ENCODE results near the gene CAMKK2.

Gene CAMKK2

DNA sequence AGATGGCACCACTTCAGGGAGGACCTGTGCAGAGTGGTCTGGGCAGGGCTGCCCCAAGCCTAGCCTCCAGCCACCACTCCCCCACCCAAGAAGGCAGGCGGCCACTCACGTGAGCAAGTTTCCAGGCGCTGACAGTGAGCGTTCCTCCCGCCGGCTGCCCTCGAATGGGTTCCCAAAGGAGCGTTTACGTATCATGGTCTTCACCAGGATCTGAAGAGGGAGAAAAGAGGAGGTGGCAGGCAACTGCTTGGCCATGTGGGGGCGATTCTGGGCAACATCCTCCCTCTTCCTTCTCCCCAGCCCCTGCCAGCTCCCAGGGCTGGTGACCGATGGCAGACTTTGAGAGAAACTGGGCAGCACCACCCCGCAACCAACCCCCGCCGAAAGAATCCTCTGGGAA, 51.5 kb downstream of the CAMKK2 start:
- Histone ChIP-seq H3F3A (ENCODE audit: low read depth) (no peaks in the 10 kb centered on the region), H4K20me1 (ENCODE audit: insufficient read depth, low read length, poor library complexity, severe bottlenecking) (no peaks in the 10 kb centered on the region), H3K4me1 (ENCODE audit: insufficient read depth, low read length, poor library complexity, severe bottlenecking) (peaks cover 18% of the 10 kb centered on the region), H3K9me2 (replicated peaks; ENCODE audit: low read depth, low read length) (no peaks in the 10 kb centered on the region), H3K36me3 (ENCODE audit: insufficient read depth, low read length) (peaks cover 8% of the 10 kb centered on the region; the same call in 1 of the 2 replicates), H2AFZ (ENCODE audit: low read length) (no peak overlapping the region), H3K27me3 (ENCODE audit: insufficient read depth, low read length, poor library complexity, severe bottlenecking) (no peaks in the 10 kb centered on the region), H3K79me2 (ENCODE audit: insufficient read depth, low read length) (no peaks in the 10 kb centered on the region), H3K9ac (ENCODE audit: low read depth, low read length, poor library complexity, severe bottlenecking) (no peak overlapping the region), H3K4me3 (ENCODE audit: low read length, poor library complexity, severe bottlenecking) (no peak overlapping the region), H3K4me2 (ENCODE audit: low read depth, low read length, poor library complexity, severe bottlenecking) (no peak overlapping the region), H3K9me3 (ENCODE audit: insufficient read depth, low read depth, low read length) (no peaks in the 10 kb centered on the region)
- TF ChIP-seq, protein P1, sequence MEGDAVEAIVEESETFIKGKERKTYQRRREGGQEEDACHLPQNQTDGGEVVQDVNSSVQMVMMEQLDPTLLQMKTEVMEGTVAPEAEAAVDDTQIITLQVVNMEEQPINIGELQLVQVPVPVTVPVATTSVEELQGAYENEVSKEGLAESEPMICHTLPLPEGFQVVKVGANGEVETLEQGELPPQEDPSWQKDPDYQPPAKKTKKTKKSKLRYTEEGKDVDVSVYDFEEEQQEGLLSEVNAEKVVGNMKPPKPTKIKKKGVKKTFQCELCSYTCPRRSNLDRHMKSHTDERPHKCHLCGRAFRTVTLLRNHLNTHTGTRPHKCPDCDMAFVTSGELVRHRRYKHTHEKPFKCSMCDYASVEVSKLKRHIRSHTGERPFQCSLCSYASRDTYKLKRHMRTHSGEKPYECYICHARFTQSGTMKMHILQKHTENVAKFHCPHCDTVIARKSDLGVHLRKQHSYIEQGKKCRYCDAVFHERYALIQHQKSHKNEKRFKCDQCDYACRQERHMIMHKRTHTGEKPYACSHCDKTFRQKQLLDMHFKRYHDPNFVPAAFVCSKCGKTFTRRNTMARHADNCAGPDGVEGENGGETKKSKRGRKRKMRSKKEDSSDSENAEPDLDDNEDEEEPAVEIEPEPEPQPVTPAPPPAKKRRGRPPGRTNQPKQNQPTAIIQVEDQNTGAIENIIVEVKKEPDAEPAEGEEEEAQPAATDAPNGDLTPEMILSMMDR (conservative IDR thresholded peaks at IDR 0.05; ENCODE audit: low read length): no peak

DNA sequence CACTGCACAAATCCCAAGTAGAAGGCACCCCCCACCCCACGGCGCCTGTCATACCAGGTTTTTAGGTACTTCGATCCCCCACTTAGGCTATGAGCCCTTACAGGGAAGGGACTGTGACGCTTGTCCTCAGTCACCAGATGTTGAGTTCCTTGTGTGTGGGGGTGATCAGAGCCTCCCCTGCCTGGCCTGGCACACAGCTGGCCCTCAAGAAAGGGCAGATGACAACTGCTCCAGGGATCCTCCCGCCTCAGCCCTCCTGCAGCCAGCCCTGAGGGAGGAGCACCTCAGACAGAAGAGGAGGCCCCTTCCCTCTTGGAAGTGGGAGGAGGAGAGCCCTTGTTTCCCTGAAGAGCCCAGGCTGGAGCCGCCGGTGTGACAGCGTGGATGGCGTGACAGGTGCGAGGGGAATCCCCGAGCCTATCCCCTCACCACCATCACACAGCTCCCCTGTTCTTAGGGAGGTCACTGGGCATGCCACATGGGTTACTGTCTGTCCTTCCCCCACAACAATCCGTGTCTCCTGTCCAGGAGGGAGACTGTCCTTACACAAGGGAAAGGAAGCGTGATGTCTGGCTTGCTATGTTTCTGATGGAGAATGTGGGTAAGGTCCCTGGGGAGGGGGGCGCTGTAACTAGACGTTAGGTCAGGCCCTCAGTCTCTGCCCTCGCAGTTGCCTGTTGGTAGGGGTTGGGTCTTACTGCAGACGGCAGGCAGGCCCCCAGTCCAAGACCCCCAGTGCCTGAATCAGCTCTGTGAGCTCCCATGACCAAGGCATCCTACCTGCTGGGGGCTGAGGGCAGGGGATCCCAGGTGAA, 55.1 kb downstream of the CAMKK2 start:
- no peaks in the 10 kb centered on the region for H3K9me2 ChIP-seq (replicated peaks; ENCODE audit: low read depth, low read length)
- H3K79me2 ChIP-seq (ENCODE audit: insufficient read depth, low read length): no peaks in the 10 kb centered on the region
- no peaks in the 10 kb centered on the region for H4K20me1 ChIP-seq (ENCODE audit: insufficient read depth, low read length, poor library complexity, severe bottlenecking)
- peak overlapping the region; percentile 80 for H3K4me2 ChIP-seq (ENCODE audit: low read depth, low read length, poor library complexity, severe bottlenecking)
- H3K4me1 ChIP-seq (ENCODE audit: insufficient read depth, low read length, poor library complexity, severe bottlenecking): peaks cover 40% of the 10 kb centered on the region
- TF ChIP-seq, protein P1 (conservative IDR thresholded peaks at IDR 0.05; ENCODE audit: low read length): no peak
- TF ChIP-seq EZH2phosphoT487 (IDR thresholded peaks at IDR 0.05; ENCODE audit: borderline replicate concordance): no peak
- no peaks in the 10 kb centered on the region for H3K36me3 ChIP-seq (ENCODE audit: insufficient read depth, low read length)
- H3F3A ChIP-seq (ENCODE audit: low read depth): no peaks in the 10 kb centered on the region
- no peak overlapping the region for H3K4me3 ChIP-seq (ENCODE audit: low read length, poor library complexity, severe bottlenecking)
- peak overlapping the region; percentile 76 for H3K9ac ChIP-seq (ENCODE audit: low read depth, low read length, poor library complexity, severe bottlenecking)
- H3K27me3 ChIP-seq (ENCODE audit: insufficient read depth, low read length, poor library complexity, severe bottlenecking): no peaks in the 10 kb centered on the region
- H2AFZ ChIP-seq (ENCODE audit: low read length): no peak overlapping the region
- H3K9me3 ChIP-seq (ENCODE audit: insufficient read depth, low read depth, low read length): no peaks in the 10 kb centered on the region

DNA sequence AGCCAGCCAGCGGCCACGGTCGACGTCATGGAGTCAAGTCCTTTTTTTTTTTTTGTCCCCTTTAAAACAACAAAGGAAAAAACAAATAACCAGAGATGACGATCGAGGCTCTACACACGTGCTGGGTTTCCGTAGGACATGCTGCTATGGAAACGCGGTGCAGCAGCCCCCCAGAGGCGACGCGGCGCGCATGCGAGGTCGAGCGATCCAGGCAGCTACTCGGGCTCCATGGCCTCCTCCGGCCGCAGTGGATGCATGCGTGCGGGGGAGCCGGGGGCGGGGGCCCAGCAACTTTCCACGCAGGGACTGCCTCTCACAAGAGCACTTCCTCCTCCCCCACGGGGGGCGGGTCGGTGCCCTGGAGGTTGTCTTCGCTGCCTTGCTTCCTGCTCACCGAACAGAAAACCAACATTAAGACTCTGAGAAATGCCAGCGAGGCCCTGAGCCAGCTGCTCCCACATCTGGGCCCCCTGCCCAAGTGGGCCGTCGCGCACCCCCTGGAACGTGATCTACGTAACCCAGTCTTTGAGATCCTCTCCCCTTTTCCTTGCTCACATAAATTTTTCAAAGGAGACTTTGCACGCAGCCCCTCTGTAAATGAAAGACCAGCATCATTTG, 55.9 kb downstream of the CAMKK2 start:
- no peaks in the 10 kb centered on the region for H4K20me1 ChIP-seq (ENCODE audit: insufficient read depth, low read length, poor library complexity, severe bottlenecking)
- H3K9ac ChIP-seq (ENCODE audit: low read depth, low read length, poor library complexity, severe bottlenecking): peak overlapping the region; percentile 76
- H3K9me2 ChIP-seq (replicated peaks; ENCODE audit: low read depth, low read length): no peaks in the 10 kb centered on the region
- peak overlapping the region; percentile 80 for H3K4me2 ChIP-seq (ENCODE audit: low read depth, low read length, poor library complexity, severe bottlenecking)
- no peaks in the 10 kb centered on the region for H3K36me3 ChIP-seq (ENCODE audit: insufficient read depth, low read length)
- H3K4me1 ChIP-seq (ENCODE audit: insufficient read depth, low read length, poor library complexity, severe bottlenecking): peaks cover 40% of the 10 kb centered on the region
- H3K9me3 ChIP-seq (ENCODE audit: insufficient read depth, low read depth, low read length): no peaks in the 10 kb centered on the region
- H3K79me2 ChIP-seq (ENCODE audit: insufficient read depth, low read length): no peaks in the 10 kb centered on the region
- H3K4me3 ChIP-seq (ENCODE audit: low read length, poor library complexity, severe bottlenecking): no peak overlapping the region
- no peaks in the 10 kb centered on the region for H3F3A ChIP-seq (ENCODE audit: low read depth)
- no peak overlapping the region for H2AFZ ChIP-seq (ENCODE audit: low read length)
- no peaks in the 10 kb centered on the region for H3K27me3 ChIP-seq (ENCODE audit: insufficient read depth, low read length, poor library complexity, severe bottlenecking)
- TF ChIP-seq, protein P1 (conservative IDR thresholded peaks at IDR 0.05; ENCODE audit: low read length): no peak
- no peak for TF ChIP-seq EZH2phosphoT487 (IDR thresholded peaks at IDR 0.05; ENCODE audit: borderline replicate concordance)
